DMS153 (cell line): Measurements from ENCODE around the gene DOC2B.
"Not testable (repeated sequence)": the region's sequence is repeated elsewhere in the genome, so short reads cannot be mapped to it uniquely, and the experiment has no call there.

Experiments
- DNase-seq: peaks from one replicate; lab custom pipeline; 2025; lab: John Stamatoyannopoulos, UW

DOC2B gene

DNA sequence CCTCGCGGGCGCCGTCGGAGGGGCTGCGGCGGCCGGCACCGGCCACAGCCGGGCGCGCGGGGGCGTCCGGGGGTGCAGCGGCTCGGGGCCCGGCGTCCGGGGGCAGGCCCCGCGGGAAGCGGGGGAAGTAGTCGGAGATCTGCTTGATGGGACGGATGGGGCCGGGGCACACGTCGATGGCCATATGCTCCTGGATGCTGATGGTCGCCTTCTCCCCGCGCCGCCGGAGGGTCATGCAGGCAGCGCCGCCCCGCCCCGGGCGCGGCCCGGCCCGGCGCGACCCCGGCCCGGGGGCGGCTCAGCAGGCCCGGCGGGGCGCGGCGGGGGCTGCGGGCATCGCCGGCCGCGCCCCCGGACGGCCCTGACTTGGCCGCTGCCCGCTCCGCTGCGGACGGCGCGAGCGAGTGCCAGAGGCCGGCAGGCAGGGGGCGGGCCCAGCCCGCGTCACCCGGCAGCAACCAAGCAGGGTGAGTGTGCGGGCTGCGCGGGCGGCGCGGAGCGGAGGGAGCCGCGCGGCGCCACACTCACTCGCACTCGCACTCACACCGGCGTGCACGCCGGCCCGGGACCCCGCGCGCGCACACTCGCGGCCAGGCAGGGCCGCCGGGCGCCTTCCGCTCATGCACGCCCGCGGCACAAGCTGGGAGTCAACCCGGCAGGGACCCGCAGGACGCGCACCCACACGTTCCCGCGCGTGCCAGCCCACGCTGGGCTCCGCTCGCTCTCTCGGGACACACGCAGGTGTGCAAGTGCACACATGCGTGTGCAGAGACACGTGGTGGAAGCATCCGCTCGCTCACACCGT, at the start of gene DOC2B:
DOC2B (minus strand) TSS at position 406 of the 805 bp plus-strand sequence; CDS start at position 235, 171 bp downstream.
- no peak for DNase-seq

DNA sequence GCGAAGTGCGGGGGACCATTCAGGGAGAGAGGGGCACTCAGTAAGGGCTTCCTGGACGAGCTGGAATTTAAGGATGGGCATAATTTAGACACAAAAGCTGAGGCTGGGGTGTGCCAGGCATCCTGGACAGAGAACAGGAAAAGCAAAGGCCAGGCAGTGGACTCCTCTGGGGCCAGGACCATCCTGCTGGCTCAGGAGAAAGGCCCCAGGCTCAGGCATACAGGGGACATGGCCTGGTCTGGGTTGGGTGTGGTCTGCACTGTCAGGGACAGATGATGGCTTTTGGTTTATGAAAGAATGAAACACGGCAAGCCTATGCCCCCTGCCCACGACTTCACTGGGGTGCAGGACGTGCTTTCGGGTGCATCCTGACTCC, 48.9 kb upstream of the DOC2B start:
- DNase-seq, result no peak

DNA sequence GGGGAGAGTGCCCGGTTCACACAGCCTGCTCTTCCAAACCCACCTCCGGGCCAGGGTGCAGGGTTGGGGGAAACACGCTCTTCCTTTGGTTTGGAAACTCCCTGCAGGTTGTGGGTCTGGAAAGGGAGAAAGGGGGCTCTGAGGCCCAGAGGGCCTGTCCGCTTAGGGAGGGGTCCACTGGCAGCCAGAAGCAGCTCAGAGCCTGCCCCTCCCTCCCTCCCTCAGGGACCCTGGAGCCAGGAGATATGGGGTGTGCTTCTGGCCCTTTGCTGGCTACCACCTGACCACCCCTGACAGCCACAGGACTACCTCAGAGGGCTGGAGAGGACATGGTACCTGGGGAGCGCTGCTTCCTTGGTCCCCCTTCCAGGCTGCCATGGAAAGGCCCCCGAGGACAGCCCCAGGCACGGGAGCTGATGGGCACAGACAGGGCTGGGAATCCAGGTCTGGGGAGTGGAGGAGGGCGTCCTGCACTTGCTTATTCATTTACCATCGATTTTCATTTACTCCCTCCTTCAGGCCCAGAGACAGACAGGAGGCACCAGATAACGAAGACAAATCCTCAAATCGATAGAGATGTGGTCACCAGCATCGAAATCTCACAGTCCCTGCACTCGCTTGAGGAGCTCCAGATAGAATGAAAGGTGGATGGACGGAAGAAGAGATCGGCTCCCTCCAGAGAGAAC, 48.4 kb upstream of the DOC2B start:
- DNase-seq, result no peak

GRCh38 chr17:228951-229708, 47.7 kb upstream of the DOC2B start:
- DNase-seq, result no peak

DNA sequence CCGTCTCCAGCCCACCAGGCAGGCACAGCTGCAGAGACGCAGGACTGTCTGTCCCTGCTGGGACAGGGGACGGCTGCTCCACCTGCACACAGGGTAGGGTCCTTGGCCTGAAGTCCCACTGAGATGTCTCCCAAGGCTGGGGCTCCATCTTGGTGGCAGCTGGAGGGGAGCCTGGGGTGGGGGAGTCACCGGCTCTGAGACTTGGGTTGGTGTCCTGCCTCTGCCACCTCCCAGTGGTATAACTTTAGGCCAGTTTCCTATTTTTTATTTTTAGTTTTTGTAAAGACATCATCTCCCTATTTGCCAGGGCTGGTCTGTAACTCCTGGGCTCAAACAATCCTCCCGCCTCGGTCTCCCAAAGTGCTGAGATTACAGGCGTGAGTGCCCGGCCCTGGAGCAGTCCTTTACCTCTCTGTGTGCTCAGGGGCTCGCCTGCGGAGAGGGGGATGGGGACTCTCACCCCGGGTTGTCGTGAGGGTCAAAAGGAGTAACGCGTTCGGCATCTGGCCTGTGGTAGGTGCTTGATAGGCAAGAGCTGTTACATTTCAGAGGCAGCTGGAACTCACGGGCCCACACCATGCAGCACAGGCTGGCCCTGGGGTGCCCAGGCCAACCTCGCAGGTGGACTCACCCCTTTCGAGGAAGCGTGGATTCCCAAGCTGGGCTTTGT, 46.6 kb upstream of the DOC2B start:
- no peak for DNase-seq

- DNase-seq, result no peak
Measured at GRCh38 chr17:227078-227945, 45.9 kb upstream of the DOC2B start.

DNA sequence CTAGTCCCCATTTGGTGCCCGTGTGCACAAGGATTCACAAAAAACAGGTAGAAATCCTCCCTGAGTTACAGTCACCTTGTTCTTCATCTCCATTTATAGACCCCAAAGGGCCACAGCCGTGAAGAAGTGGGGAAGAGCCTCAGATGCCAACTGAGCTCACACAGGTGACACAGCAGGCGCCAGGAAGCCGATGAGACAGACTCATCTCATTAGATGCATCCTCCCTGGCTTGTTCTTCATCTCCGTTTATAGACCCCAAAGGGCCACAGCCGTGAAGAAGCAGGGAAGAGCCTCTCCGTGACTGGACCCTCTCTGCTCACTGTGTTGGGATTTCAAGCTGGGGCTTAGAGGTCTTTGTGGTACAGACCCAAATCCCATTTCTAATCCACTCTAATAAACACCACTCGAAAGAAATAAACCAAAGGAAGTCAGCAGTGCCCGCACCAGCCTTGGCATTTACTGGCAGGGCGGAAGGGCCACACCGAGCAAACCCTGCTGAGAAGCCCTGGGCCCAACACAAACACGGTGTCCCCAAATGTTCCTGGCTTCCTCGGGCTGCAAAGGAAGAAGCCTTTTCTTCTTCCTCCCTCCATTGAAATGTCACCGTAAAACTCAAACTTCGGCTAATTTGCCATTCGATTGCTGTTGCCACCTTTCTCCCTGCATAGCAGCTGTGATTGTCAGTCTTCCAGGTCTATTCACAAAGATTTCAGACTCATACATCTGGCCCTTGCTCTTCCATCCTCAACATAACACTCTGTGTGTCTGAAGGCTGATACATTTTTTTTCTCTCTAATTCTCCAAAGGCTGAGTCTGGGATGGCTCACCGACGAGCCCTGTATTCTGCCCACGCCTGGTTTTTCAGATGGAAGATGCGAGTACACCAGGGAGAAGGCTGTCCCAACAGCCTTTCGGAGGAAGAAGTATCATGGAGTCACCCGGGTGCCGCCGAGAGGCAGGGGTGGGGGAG, 44.9 kb upstream of the DOC2B start:
- DNase-seq, result no peak

GRCh38 chr17:225551-225950, 44.1 kb upstream of the DOC2B start:
- no peak for DNase-seq

- DNase-seq, result not testable (repeated sequence)
Measured at GRCh38 chr17:224576-224975, 43.1 kb upstream of the DOC2B start.

- DNase-seq, result no peak
Measured at GRCh38 chr17:223723-224471, 42.4 kb upstream of the DOC2B start.

GRCh38 chr17:222172-222571, 40.7 kb upstream of the DOC2B start:
- DNase-seq, result no peak

GRCh38 chr17:219696-220095, 38.2 kb upstream of the DOC2B start:
- DNase-seq, result no peak

GRCh38 chr17:218432-219110, 37.1 kb upstream of the DOC2B start:
- DNase-seq, result no peak

DNA sequence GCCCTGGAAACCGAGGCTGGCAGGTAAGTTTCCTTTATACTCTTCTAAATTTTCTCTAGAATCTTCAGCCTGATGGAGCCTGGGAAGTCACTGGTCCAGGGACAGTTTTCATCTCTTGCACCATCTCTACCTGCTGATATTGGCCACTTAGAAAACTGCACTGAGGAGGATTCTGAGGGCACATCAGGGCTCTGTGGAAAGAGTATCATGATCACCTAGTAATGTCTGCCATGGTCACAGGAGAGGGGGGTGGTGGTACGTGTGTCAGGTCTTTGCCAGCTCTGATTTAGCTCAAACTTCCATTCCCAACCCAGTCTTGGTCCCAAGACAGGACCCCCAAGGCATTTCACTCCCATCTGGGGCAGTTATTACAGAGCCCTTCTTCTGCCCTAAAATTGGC, 35.2 kb upstream of the DOC2B start:
- no peak for DNase-seq

- DNase-seq, result not testable (repeated sequence)
Measured at GRCh38 chr17:215563-216478, 34.4 kb upstream of the DOC2B start.

DNA sequence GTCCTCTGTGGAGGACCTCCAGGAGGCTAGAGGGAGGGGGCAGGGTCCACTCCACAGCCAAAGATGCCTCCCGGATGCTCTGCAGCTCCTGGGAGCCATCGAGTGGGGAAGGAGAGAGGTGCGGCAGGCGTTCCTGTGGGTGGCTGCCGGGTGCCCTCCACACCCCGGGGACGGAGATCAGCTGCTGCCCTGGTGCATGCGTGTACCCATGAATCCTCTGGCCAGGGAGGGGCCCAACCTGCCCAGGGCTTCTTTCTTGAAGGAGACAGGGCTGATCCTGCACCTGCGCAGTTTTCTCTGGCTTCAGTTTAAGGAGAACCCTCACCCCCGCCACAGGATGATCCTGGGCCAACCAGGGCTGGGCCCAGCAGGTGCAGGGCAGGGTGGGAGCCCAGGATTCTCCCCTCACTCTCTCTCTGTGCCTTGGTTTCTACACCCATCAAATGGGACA, 33.5 kb upstream of the DOC2B start:
- no peak for DNase-seq

- no peak for DNase-seq
Measured at GRCh38 chr17:213286-214105, 32.0 kb upstream of the DOC2B start.
